H9 (cell line): ENCODE measurements around the gene MPZL1. TPM values are rescaled to one million over a fixed set of nuclear protein-coding genes. Genes with fewer than 3 reads are reported as not detected.

Source experiments
- DNase-seq: peaks from one replicate; pipeline ENCODE4 v3.0.0-alpha.2; 2017
- H2AFZ ChIP-seq: one replicate; pipeline ENCODE4 v1.6.1; 2013; ENCODE audit warnings: mild to moderate bottlenecking, low read length, control low read depth, moderate library complexity
- H2AK5ac ChIP-seq: 2 replicates; pipeline ENCODE4 v1.6.1; 2013; ENCODE audit warnings: low read length, control low read depth, mixed read lengths; ENCODE audit not compliant: insufficient read length
- H2BK120ac ChIP-seq: one replicate; pipeline ENCODE4 v1.6.1; 2013; ENCODE audit warnings: low read depth, mild to moderate bottlenecking, low read length, control low read depth, inconsistent platforms; ENCODE audit not compliant: poor library complexity, severe bottlenecking
- H2BK12ac ChIP-seq: 2 replicates; pipeline ENCODE4 v1.6.1; 2013; ENCODE audit warnings: low read length, control low read depth, mixed read lengths, low read depth; ENCODE audit not compliant: insufficient read length
- H2BK15ac ChIP-seq: 2 replicates; pipeline ENCODE4 v1.6.1; 2013; ENCODE audit warnings: low read depth, low read length, control low read depth
- H2BK20ac ChIP-seq: one replicate; pipeline ENCODE4 v1.6.1; 2013; ENCODE audit warnings: low read depth, mild to moderate bottlenecking, low read length, control low read depth, inconsistent platforms; ENCODE audit not compliant: poor library complexity, severe bottlenecking
- H2BK5ac ChIP-seq: 2 replicates; pipeline ENCODE4 v1.6.1; 2013; ENCODE audit warnings: low read length, control low read depth, mixed read lengths; ENCODE audit not compliant: insufficient read length
- H3K14ac ChIP-seq: 2 replicates; pipeline ENCODE4 v1.6.1; 2013; ENCODE audit warnings: low read length, control low read depth; ENCODE audit not compliant: insufficient read depth
- H3K18ac ChIP-seq: 2 replicates; pipeline ENCODE4 v1.6.1; 2013; ENCODE audit warnings: low read depth, mild to moderate bottlenecking, mixed read lengths, low read length, control low read depth; ENCODE audit not compliant: insufficient read length
- H3K23ac ChIP-seq: 2 replicates; pipeline ENCODE4 v1.6.1; 2013; ENCODE audit warnings: low read length, control low read depth, mixed read lengths, low read depth; ENCODE audit not compliant: insufficient read length
- H3K23me2 ChIP-seq: 2 replicates; pipeline ENCODE4 v1.6.1; 2013; ENCODE audit warnings: low read depth, mild to moderate bottlenecking, mixed read lengths, low read length, control low read depth; ENCODE audit not compliant: insufficient read length, poor library complexity, severe bottlenecking
- H3K27ac ChIP-seq: 2 replicates; pipeline ENCODE4 v1.5.1; 2013; ENCODE audit warnings: low read length, control low read depth, mixed read lengths, low read depth; ENCODE audit not compliant: insufficient read length
- H3K27me3 ChIP-seq: 2 replicates; pipeline ENCODE4 v1.6.1; 2013; ENCODE audit warnings: low read length, control low read depth, inconsistent platforms; ENCODE audit not compliant: insufficient read depth
- H3K4ac ChIP-seq: 2 replicates; pipeline ENCODE4 v1.6.1; 2013; ENCODE audit warnings: low read depth, mild to moderate bottlenecking, control low read depth, inconsistent platforms, low read length, moderate library complexity
- H3K4me1 ChIP-seq: 2 replicates; pipeline ENCODE4 v1.6.1; 2013; ENCODE audit warnings: low read length, control low read depth, inconsistent platforms; ENCODE audit not compliant: insufficient read depth
- H3K4me2 ChIP-seq: 2 replicates; pipeline ENCODE4 v1.6.1; 2013; ENCODE audit warnings: low read length, control low read depth, mixed read lengths; ENCODE audit not compliant: insufficient read length, insufficient read depth
- H3K56ac ChIP-seq: 2 replicates; pipeline ENCODE4 v1.6.1; 2013; ENCODE audit warnings: low read depth, mild to moderate bottlenecking, mixed read lengths, low read length, control low read depth; ENCODE audit not compliant: insufficient read length
- H3K79me1 ChIP-seq: 2 replicates; pipeline ENCODE4 v1.6.1; 2013; ENCODE audit warnings: low read depth, mild to moderate bottlenecking, moderate library complexity, low read length, control low read depth, inconsistent platforms; ENCODE audit not compliant: insufficient read depth, poor library complexity, severe bottlenecking
- H3K79me2 ChIP-seq: 2 replicates; pipeline ENCODE4 v1.6.1; 2013; ENCODE audit warnings: low read length, control low read depth, inconsistent platforms; ENCODE audit not compliant: insufficient read depth
- H3K9ac ChIP-seq: 2 replicates; pipeline ENCODE4 v1.6.1; 2013; ENCODE audit warnings: low read length, control low read depth, mixed read lengths; ENCODE audit not compliant: insufficient read length; ENCODE audit errors: extremely low read depth
- H3K9me3 ChIP-seq: one replicate; pipeline ENCODE4 v1.6.1; 2013; ENCODE audit warnings: low read depth, low read length, inconsistent platforms; ENCODE audit not compliant: control insufficient read depth
- H3T11ph ChIP-seq: one replicate; pipeline ENCODE4 v1.6.1; 2013; ENCODE audit warnings: mild to moderate bottlenecking, low read length, control low read depth, inconsistent platforms
- H4K20me1 ChIP-seq: one replicate; pipeline ENCODE4 v1.6.1; 2013; ENCODE audit not compliant: control insufficient read depth, insufficient read length, insufficient read depth
- H4K5ac ChIP-seq: 2 replicates; pipeline ENCODE4 v1.6.1; 2013; ENCODE audit warnings: low read depth, mild to moderate bottlenecking, mixed read lengths, low read length, control low read depth; ENCODE audit not compliant: insufficient read length
- H4K8ac ChIP-seq: replicated peaks from 2 replicates; pipeline ENCODE4 v1.6.1; 2013; ENCODE audit warnings: low read length, control low read depth, mixed read lengths, low read depth; ENCODE audit not compliant: insufficient read length
- H4K91ac ChIP-seq: 2 replicates; pipeline ENCODE4 v1.6.1; 2013; ENCODE audit warnings: low read depth, mild to moderate bottlenecking, moderate library complexity, mixed read lengths, low read length, control low read depth; ENCODE audit not compliant: insufficient read length
- H3K27ac Mint-ChIP-seq, 3 experiments: 2 replicates in 2 of 3; 3 replicates in 1 of 3; pipeline ENCODE4 v1.8.0; 2020 to 2021; ENCODE audit warnings: mixed read lengths in 3 of 3, mild to moderate bottlenecking in 1 of 3, moderate library complexity in 1 of 3
- H3K27me3 Mint-ChIP-seq: 2 replicates; pipeline ENCODE4 v1.8.0; 2021; ENCODE audit warnings: low read depth, mild to moderate bottlenecking, moderate library complexity, mixed read lengths
- H3K36me3 Mint-ChIP-seq, 3 experiments: 2 replicates in 2 of 3; 3 replicates in 1 of 3; pipeline ENCODE4 v1.8.0; 2020 to 2021; ENCODE audit warnings: low read depth in 3 of 3, mixed read lengths in 3 of 3; ENCODE audit not compliant: insufficient read depth in 1 of 3
- H3K4me1 Mint-ChIP-seq, 2 experiments: 2 replicates each; pipeline ENCODE4 v1.8.0; 2020; ENCODE audit warnings: mixed read lengths in 2 of 2
- H3K4me3 Mint-ChIP-seq, 2 experiments: 2 replicates in 1 of 2; 3 replicates in 1 of 2; pipeline ENCODE4 v1.8.0; 2020 to 2021; ENCODE audit warnings: mild to moderate bottlenecking in 2 of 2, mixed read lengths in 2 of 2, moderate library complexity in 1 of 2
- H3K9me3 Mint-ChIP-seq, 2 experiments: 2 replicates in 1 of 2; 3 replicates in 1 of 2; pipeline ENCODE4 v1.8.0; 2020; ENCODE audit warnings: mild to moderate bottlenecking in 2 of 2, mixed read lengths in 2 of 2, moderate library complexity in 1 of 2
- CTCF ChIP-seq: fragments of 200-600 bp; sonication (generic); conservative IDR thresholded peaks from 3 replicates; pipeline ENCODE4 v1.8.0; 2021; ENCODE audit warnings: antibody characterized with exemption, mild to moderate bottlenecking
- WGBS: extraction: QIAGEN DNeasy Blood & Tissue Kit; methylation state at CpG from one replicate; pipeline ENCODE4 v1.1.7; 2013; ENCODE audit warnings: missing lambda C conversion rate, low lambda C conversion rate, mixed read lengths; ENCODE audit not compliant: insufficient read length; ENCODE audit errors: extremely low coverage; 5-methylcytosine and 5-hydroxymethylcytosine counted together
- total RNA-seq: library from RNA; stranded (reverse); gene quantifications from 2 replicates; pipeline ENCODE4 v1.2.1, GENCODE V29; 2021

The MPZL1 gene
- total RNA-seq, 1 experiment from 2014 or later: 60.7 TPM

- Mint-ChIP-seq H3K27me3 (peaks cover 3% of the 10 kb centered on the region; the same call in 1 of the 2 replicates), H3K36me3 (no peaks in the 10 kb centered on the region), H3K9me3 (no peaks in the 10 kb centered on the region), H3K4me1 (peaks cover 35 to 47% of the 10 kb centered on the region in 2 experiments), H3K4me3 (no peak overlapping the region), H3K27ac (no peak overlapping the region)
- Histone ChIP-seq H3K27ac (no peak overlapping the region), H2BK12ac (no peak overlapping the region), H4K20me1 (no peaks in the 10 kb centered on the region), H3K23ac (no peak overlapping the region), H3K9me3 (no peaks in the 10 kb centered on the region), H3K79me1 (no peaks in the 10 kb centered on the region), H4K5ac (no peak overlapping the region), H3K4ac (no peak overlapping the region), H2AFZ (no peak overlapping the region), H4K91ac (no peak overlapping the region), H2BK15ac (no peak overlapping the region), H3K4me1 (no peaks in the 10 kb centered on the region), H3K23me2 (no peaks in the 10 kb centered on the region), H3K9ac (no peak overlapping the region), H2BK120ac (no peak overlapping the region), H4K8ac (no peak overlapping the region), H3K56ac (no peak overlapping the region), H2BK20ac (no peak overlapping the region), H3K14ac (no peak overlapping the region), H3K27me3 (no peaks in the 10 kb centered on the region), H2AK5ac (no peak overlapping the region), H3K4me2 (no peak overlapping the region), H3K18ac (no peak overlapping the region), H2BK5ac (no peak overlapping the region), H3K79me2 (no peaks in the 10 kb centered on the region), H3T11ph (no peak overlapping the region)
- no peak for DNase-seq
- no CpG with 5 or more reads among the region's 5 CpGs for WGBS
- TF ChIP-seq CTCF: no peak
Measured at GRCh38 chr1:167685844-167686243, 35.9 kb upstream of the MPZL1 start.
